ENCODE results near the gene UPB1. TPM values are rescaled to one million over a fixed set of nuclear protein-coding genes. Genes with fewer than 3 reads are reported as not detected.

Gene UPB1
- total RNA-seq, 1 experiment from 2014 or later: 0.09 TPM

GRCh38 chr22:24499706-24500276 is 4.7 kb downstream of the UPB1 start (continued):
- TF ChIP-seq ARID4B (CRISPR knock-in tag; IDR thresholded peaks at IDR 0.05; ENCODE audit: borderline replicate concordance) (no peak), ATF3 (CRISPR knock-in tag; conservative IDR thresholded peaks at IDR 0.05) (no peak), SMAD4 (CRISPR knock-in tag; IDR thresholded peaks at IDR 0.05) (no peak), ERG (CRISPR knock-in tag; IDR thresholded peaks at IDR 0.05) (no peak), ZNF512 (CRISPR knock-in tag; IDR thresholded peaks at IDR 0.05; ENCODE audit: borderline replicate concordance) (no peak), RELA (CRISPR knock-in tag; IDR thresholded peaks at IDR 0.05; ENCODE audit: borderline replicate concordance) (no peak), ZNF281 (CRISPR knock-in tag; IDR thresholded peaks at IDR 0.05) (no peak), RORB (CRISPR knock-in tag; IDR thresholded peaks at IDR 0.05) (no peak), FOXK1 (CRISPR knock-in tag; IDR thresholded peaks at IDR 0.05) (no peak), CREM (CRISPR knock-in tag; IDR thresholded peaks at IDR 0.05) (no peak), IRF1 (CRISPR knock-in tag; IDR thresholded peaks at IDR 0.05) (no peak)

GRCh38 chr22:24500277-24500820 is 5.2 kb downstream of the UPB1 start:
- 0 out of 2 replicates have a peak overlapping the region, but pooled peaks have one; percentile 20 for H3K27ac Mint-ChIP-seq
- no peaks in the 10 kb centered on the region for H3K9me3 Mint-ChIP-seq
- H3K4me3 Mint-ChIP-seq: no peak overlapping the region
- DNase-seq (ENCODE audit: low spot score): no peak
- peaks cover 5% of the 10 kb centered on the region for H3K4me1 Mint-ChIP-seq
- ChIA-PET CTCF (interaction anchor here (0.6 to 12.0 kb wide), 3 partner anchors 9 to 75 kb away, joined by 3 to 271 read pairs (median 3); partner anchors contain the start of gene ADORA2A), POLR2A (no interaction called here)
- H3K27me3 Mint-ChIP-seq (ENCODE audit: low read depth): peaks cover 26% of the 10 kb centered on the region
- TF ChIP-seq ESRRA (CRISPR knock-in tag; IDR thresholded peaks at IDR 0.05; ENCODE audit: borderline replicate concordance): no peak
- 0 out of 2 replicates have a peak, but pooled peaks have one; percentile 15 for TF ChIP-seq ZNF423 (CRISPR knock-in tag; IDR thresholded peaks at IDR 0.05)
- no peaks in the 10 kb centered on the region for H3K36me3 Mint-ChIP-seq
- peak; percentile 21; the same call in 1 of the 2 replicates for ATAC-seq

Measured in WTC11 (cell line).